GM19023 (cell line): ENCODE results near the gene LRMDA.

Experiments
- ATAC-seq: cut with Tn5 transposase; IDR thresholded peaks from one replicate; pipeline ENCODE4 v1.9.1; 2021; ENCODE audit warnings: mild to moderate bottlenecking, moderate library complexity; ENCODE audit not compliant: unreplicated experiment

LRMDA gene

GRCh38 chr10:76546411-76546810 lies 1115.0 kb downstream of the LRMDA start:
- no peak for ATAC-seq

GRCh38 chr10:76547352-76547972 lies 1116.0 kb downstream of the LRMDA start:
- ATAC-seq: peak; percentile 61

GRCh38 chr10:76548716-76549115 lies 1117.3 kb downstream of the LRMDA start:
- ATAC-seq: no peak

GRCh38 chr10:76549171-76549570 lies 1117.7 kb downstream of the LRMDA start:
- ATAC-seq: no peak

- no peak for ATAC-seq
Measured at GRCh38 chr10:76550806-76551205, 1119.4 kb downstream of the LRMDA start.

GRCh38 chr10:76552091-76552873 lies 1120.9 kb downstream of the LRMDA start:
- no peak for ATAC-seq

- no peak for ATAC-seq
Measured at GRCh38 chr10:76553263-76554032, 1122.0 kb downstream of the LRMDA start.

GRCh38 chr10:76554033-76554408 lies 1122.6 kb downstream of the LRMDA start:
- ATAC-seq: no peak

- no peak for ATAC-seq
Measured at GRCh38 chr10:76554478-76554877, 1123.1 kb downstream of the LRMDA start.

- no peak for ATAC-seq
Measured at GRCh38 chr10:76555067-76555670, 1123.7 kb downstream of the LRMDA start.

- ATAC-seq: no peak
Measured at GRCh38 chr10:76557366-76557765, 1125.9 kb downstream of the LRMDA start.

GRCh38 chr10:76558586-76558985 lies 1127.2 kb downstream of the LRMDA start:
- no peak for ATAC-seq

- ATAC-seq: no peak
Measured at GRCh38 chr10:76558996-76559891, 1127.8 kb downstream of the LRMDA start.

GRCh38 chr10:76559892-76560220 lies 1128.4 kb downstream of the LRMDA start:
- ATAC-seq: no peak

GRCh38 chr10:76560338-76560737 lies 1128.9 kb downstream of the LRMDA start:
- no peak for ATAC-seq

- ATAC-seq: no peak
Measured at GRCh38 chr10:76563286-76563685, 1131.9 kb downstream of the LRMDA start.

- no peak for ATAC-seq
Measured at GRCh38 chr10:76572021-76572420, 1140.6 kb downstream of the LRMDA start.

GRCh38 chr10:76576276-76576962 lies 1145.0 kb downstream of the LRMDA start:
- no peak for ATAC-seq

- ATAC-seq: no peak
Measured at GRCh38 chr10:76577455-76577854, 1146.0 kb downstream of the LRMDA start.
